Spleen (tissue), 7 donors: Measurements from ENCODE around the gene EDDM3A.
"Not testable (repeated sequence)": the region's sequence is repeated elsewhere in the genome, so short reads cannot be mapped to it uniquely, and the experiment has no call there.

Experiments
- CTCF ChIP-seq, 11 experiments: fragments of 200-600 bp in 7 of 11; fragments of 450-650 bp in 4 of 11; sonication (generic) in 4 of 11; IDR thresholded peaks in 8 of 11; conservative IDR thresholded peaks in 3 of 11; 1 replicate in 7 of 11; 2 replicates in 4 of 11; pipeline versions ENCODE4 v1.4.0 to v1.8.0; 2016 to 2021; ENCODE audit warnings: antibody characterized with exemption in 11 of 11, inconsistent platforms in 4 of 11, mild to moderate bottlenecking in 1 of 11
- POLR2A ChIP-seq, 3 donors: fragments of 450-650 bp; IDR thresholded peaks; one replicate each; pipeline ENCODE4 v1.5.1; 2017; ENCODE audit warnings: antibody characterized with exemption in 3 of 3, mild to moderate bottlenecking in 1 of 3
- POLR2AphosphoS5 ChIP-seq, 3 donors: sonication (generic); formaldehyde crosslinking; IDR thresholded peaks; one replicate each; pipeline ENCODE4 v1.5.1; 2017; ENCODE audit warnings: antibody characterized with exemption in 3 of 3
- donor health status: DM: no; HTN: no; CAD: no; lungs with moderate emphysema.
- donor health status: DM: no; HTN: no; CAD: no.
- donor health status: DM: no; HTN: no; CAD: no.

DNA sequence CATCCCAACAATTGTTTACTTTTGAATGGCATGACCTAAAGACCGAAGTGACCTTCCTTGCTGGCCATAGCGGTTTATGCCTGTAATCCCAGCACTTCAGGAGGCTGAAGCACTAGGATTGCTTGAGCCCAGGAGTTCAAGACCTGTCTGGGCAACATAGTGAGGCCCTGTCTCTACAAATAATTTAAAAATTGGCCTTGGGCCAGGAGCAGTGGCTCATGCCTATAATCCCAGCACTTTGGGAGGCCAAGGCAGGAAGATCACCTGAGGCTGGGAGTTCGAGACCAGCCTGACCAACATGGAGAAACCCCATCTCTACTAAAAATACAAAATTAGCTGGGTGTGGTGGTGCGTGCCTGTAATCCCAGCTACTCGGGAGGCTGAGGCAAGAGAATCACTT lies 13.8 kb downstream of the EDDM3A start:
- not testable (repeated sequence) for TF ChIP-seq POLR2AphosphoS5 (IDR thresholded peaks at IDR 0.05); CTCF (IDR thresholded peaks at IDR 0.05 in 8 of 11, conservative IDR thresholded peaks at IDR 0.05 in 3 of 11); POLR2A (IDR thresholded peaks at IDR 0.05)
